ENCODE measurements around the gene GNG12. TPM values are rescaled to one million over a fixed set of nuclear protein-coding genes. Genes with fewer than 3 reads are reported as not detected.

GNG12 gene
- total RNA-seq, 1 experiment from 2014 or later: 12.5 TPM

DNA sequence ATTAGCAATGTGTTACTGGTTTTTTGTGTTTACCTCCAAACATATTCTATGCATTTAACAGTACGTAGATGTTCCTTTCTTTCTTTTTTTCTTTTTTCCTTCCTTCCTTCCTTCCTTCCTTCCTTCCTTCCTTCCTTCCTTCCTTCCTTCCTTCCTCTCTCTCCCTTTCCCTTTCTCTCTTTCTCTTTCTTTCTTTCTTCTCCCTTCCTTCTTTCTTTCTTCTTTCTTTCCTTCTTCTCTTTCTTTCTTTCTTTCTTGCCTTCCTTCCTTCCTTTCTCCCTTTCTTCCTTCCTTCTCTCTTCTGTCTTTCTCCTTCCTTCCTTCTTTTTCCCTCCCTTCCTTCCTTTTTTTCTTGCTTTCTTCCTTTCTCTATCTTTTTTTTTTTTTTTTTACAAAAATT, 46.2 kb upstream of the GNG12 start:
- TF ChIP-seq, protein P1, sequence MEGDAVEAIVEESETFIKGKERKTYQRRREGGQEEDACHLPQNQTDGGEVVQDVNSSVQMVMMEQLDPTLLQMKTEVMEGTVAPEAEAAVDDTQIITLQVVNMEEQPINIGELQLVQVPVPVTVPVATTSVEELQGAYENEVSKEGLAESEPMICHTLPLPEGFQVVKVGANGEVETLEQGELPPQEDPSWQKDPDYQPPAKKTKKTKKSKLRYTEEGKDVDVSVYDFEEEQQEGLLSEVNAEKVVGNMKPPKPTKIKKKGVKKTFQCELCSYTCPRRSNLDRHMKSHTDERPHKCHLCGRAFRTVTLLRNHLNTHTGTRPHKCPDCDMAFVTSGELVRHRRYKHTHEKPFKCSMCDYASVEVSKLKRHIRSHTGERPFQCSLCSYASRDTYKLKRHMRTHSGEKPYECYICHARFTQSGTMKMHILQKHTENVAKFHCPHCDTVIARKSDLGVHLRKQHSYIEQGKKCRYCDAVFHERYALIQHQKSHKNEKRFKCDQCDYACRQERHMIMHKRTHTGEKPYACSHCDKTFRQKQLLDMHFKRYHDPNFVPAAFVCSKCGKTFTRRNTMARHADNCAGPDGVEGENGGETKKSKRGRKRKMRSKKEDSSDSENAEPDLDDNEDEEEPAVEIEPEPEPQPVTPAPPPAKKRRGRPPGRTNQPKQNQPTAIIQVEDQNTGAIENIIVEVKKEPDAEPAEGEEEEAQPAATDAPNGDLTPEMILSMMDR (IDR thresholded peaks at IDR 0.05; ENCODE audit: insufficient read depth in 1 of 2, low read depth in 1 of 2, low read length in 1 of 2, severe bottlenecking in 1 of 2, unreplicated experiment in 1 of 2): no peak
- Histone ChIP-seq H3K4me3 (ENCODE audit: low read depth, low read length) (no peak overlapping the region), H3K4me1 (no peaks in the 10 kb centered on the region), H3K27me3 (replicated peaks; ENCODE audit: control insufficient read depth, insufficient read depth, low read length) (no peaks in the 10 kb centered on the region), H3K36me3 (ENCODE audit: control insufficient read depth, insufficient read depth, low read length) (no peaks in the 10 kb centered on the region), H3K9me3 (no peaks in the 10 kb centered on the region)
- peaks cover 9% of the 10 kb centered on the region for H3K27me3 Mint-ChIP-seq (ENCODE audit: insufficient read depth, unreplicated experiment)
- POLR2A ChIA-PET: no interaction called here
- BruUV-seq (replicated peaks): no TSS peak
- no peaks in the 10 kb centered on the region for H3K36me3 Mint-ChIP-seq (ENCODE audit: insufficient read depth, unreplicated experiment)
- H3K27ac Mint-ChIP-seq (ENCODE audit: unreplicated experiment): no peak overlapping the region
- no peaks in the 10 kb centered on the region for H3K4me1 Mint-ChIP-seq (ENCODE audit: low read depth, unreplicated experiment)
- H3K4me3 Mint-ChIP-seq (ENCODE audit: unreplicated experiment): no peak overlapping the region
- H3K9me3 Mint-ChIP-seq (ENCODE audit: unreplicated experiment): no peaks in the 10 kb centered on the region
- CTCF ChIA-PET: no interaction called here
- no peak for DNase-seq
- intact Hi-C loops (cut with micrococcal nuclease; ENCODE audit: unreplicated experiment): no loop called here

DNA sequence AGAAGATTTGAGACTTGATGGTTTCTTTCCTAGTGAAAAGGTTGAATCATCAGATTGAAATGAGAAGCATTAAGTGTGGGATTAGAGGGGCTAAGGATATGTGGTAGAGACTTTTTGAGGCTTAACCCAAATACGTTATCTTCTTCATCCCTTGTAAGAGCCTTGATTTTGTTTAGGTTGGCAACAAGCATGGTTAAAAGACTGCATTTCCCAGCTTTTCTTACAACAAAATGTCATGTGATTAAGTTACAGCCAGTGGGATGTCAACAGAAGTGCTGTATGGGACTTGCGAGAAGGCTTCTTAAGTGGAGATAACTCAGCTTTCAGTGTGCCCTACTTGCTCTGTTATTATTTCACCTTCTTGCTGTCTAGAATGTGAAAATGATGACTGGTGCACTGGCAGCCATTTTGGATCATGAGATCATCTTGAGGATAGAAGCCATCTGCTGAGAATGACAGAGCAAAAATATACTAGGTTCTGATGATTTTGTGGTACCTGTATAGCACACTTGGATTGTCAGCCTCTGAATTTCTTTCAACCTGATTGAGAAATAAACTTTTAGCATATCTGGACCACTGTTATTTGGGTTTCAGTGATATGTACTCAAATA, 41.3 kb upstream of the GNG12 start:
- CTCF ChIA-PET: no interaction called here
- H3K27me3 Mint-ChIP-seq (ENCODE audit: insufficient read depth, unreplicated experiment): peaks cover 6% of the 10 kb centered on the region
- Histone ChIP-seq H3K4me1 (no peaks in the 10 kb centered on the region), H3K27me3 (replicated peaks; ENCODE audit: control insufficient read depth, insufficient read depth, low read length) (no peaks in the 10 kb centered on the region), H3K9me3 (no peaks in the 10 kb centered on the region), H3K4me3 (ENCODE audit: low read depth, low read length) (no peak overlapping the region), H3K36me3 (ENCODE audit: control insufficient read depth, insufficient read depth, low read length) (no peaks in the 10 kb centered on the region)
- no peak overlapping the region for H3K4me3 Mint-ChIP-seq (ENCODE audit: unreplicated experiment)
- POLR2A ChIA-PET: no interaction called here
- no peak for DNase-seq
- H3K9me3 Mint-ChIP-seq (ENCODE audit: unreplicated experiment): no peaks in the 10 kb centered on the region
- H3K4me1 Mint-ChIP-seq (ENCODE audit: low read depth, unreplicated experiment): no peaks in the 10 kb centered on the region
- BruUV-seq (replicated peaks): no TSS peak
- intact Hi-C loops (cut with micrococcal nuclease; ENCODE audit: unreplicated experiment): no loop called here
- TF ChIP-seq, protein P1 (IDR thresholded peaks at IDR 0.05; ENCODE audit: insufficient read depth in 1 of 2, low read depth in 1 of 2, low read length in 1 of 2, severe bottlenecking in 1 of 2, unreplicated experiment in 1 of 2): no peak
- H3K36me3 Mint-ChIP-seq (ENCODE audit: insufficient read depth, unreplicated experiment): no peaks in the 10 kb centered on the region
- H3K27ac Mint-ChIP-seq (ENCODE audit: unreplicated experiment): no peak overlapping the region

DNA sequence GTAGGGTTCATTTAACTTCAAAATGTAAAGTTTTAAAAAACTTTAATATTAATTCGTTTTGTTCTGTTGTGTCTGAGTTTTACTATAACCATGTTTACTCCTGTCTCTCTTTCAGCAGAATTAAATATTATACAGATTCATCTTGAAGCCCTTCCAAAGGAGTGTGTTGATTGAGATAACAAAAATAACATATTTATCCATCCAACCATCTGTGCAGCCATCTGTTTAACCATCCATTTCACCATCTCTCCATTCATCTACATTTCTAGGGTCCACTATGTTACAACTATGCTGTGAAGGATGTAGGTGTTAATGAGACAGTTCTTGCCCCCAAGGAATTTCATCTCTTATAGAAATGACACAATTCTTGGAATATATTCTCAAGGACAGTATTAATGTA, 36.0 kb upstream of the GNG12 start:
- TF ChIP-seq, protein P1 (IDR thresholded peaks at IDR 0.05; ENCODE audit: insufficient read depth in 1 of 2, low read depth in 1 of 2, low read length in 1 of 2, severe bottlenecking in 1 of 2, unreplicated experiment in 1 of 2): no peak
- no peak overlapping the region for H3K4me3 Mint-ChIP-seq (ENCODE audit: unreplicated experiment)
- DNase-seq: no peak
- H3K36me3 ChIP-seq (ENCODE audit: control insufficient read depth, insufficient read depth, low read length): no peaks in the 10 kb centered on the region
- intact Hi-C loops (cut with micrococcal nuclease; ENCODE audit: unreplicated experiment): no loop called here
- H3K9me3 Mint-ChIP-seq (ENCODE audit: unreplicated experiment): no peaks in the 10 kb centered on the region
- no peaks in the 10 kb centered on the region for H3K4me1 Mint-ChIP-seq (ENCODE audit: low read depth, unreplicated experiment)
- H3K27me3 ChIP-seq (replicated peaks; ENCODE audit: control insufficient read depth, insufficient read depth, low read length): no peaks in the 10 kb centered on the region; the same call in 1 of the 2 replicates
- no TSS peak for BruUV-seq (replicated peaks)
- CTCF ChIA-PET: no interaction called here
- H3K4me1 ChIP-seq: no peaks in the 10 kb centered on the region
- POLR2A ChIA-PET: no interaction called here
- peaks cover 13% of the 10 kb centered on the region for H3K27me3 Mint-ChIP-seq (ENCODE audit: insufficient read depth, unreplicated experiment)
- H3K36me3 Mint-ChIP-seq (ENCODE audit: insufficient read depth, unreplicated experiment): no peaks in the 10 kb centered on the region
- no peaks in the 10 kb centered on the region for H3K9me3 ChIP-seq
- H3K4me3 ChIP-seq (ENCODE audit: low read depth, low read length): no peak overlapping the region
- no peak overlapping the region for H3K27ac Mint-ChIP-seq (ENCODE audit: unreplicated experiment)
